Measurements from ENCODE around the gene STK39. TPM values are rescaled to one million over a fixed set of nuclear protein-coding genes. Genes with fewer than 3 reads are reported as not detected.

Gene STK39
- total RNA-seq, 1 experiment from 2014 or later, result 15.9 TPM

DNA sequence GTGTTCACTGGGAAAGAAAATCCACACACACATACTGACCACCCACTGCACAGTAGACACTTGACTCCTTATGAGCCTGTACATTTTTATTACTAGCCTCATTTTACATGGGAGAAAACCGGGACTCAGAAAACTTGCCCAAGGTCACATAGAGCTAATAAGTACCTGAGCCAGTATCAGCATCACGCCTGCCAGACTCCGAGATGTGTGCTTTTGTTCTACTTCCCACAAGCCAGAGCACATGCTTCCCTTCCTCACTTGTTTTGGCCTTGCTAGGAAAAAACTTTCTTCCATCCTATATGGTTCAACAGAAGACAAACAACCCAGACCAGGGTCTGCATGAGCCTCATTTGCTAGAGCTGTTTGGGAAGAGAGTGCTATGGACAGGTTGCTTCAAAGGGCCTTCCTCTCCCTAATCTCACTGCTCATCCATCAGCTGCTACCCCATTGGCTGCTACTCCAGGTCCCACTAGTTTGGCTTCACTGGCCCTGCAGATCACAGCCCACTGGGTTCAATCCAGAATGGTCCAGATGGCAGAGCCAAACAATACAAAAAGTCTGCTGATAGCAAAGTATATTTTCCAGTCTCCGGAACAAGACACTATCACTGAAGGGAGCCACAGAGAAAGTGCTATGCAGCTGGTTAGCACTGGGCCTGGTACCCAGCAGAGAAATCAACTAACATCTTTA, 63.9 kb downstream of the STK39 start:
- intact Hi-C loops (cut with micrococcal nuclease; ENCODE audit: unreplicated experiment), result no loop called here
- H3K9me3 ChIP-seq (ENCODE audit: low read depth, low read length, poor library complexity, severe bottlenecking), result no peaks in the 10 kb centered on the region
- H3K27me3 ChIP-seq (replicated peaks; ENCODE audit: insufficient read depth, low read depth, low read length, poor library complexity), result no peaks in the 10 kb centered on the region
- POLR2A ChIA-PET (ENCODE audit: low non-redundant PET), result no interaction called here
- no peak for DNase-seq (ENCODE audit: low spot score)
- no peak overlapping the region for H3K4me3 ChIP-seq (ENCODE audit: low read depth, low read length, poor library complexity, severe bottlenecking)
- H3K27ac ChIP-seq (ENCODE audit: low read depth, low read length, poor library complexity, severe bottlenecking), result no peak overlapping the region
- no peaks in the 10 kb centered on the region for H3K36me3 ChIP-seq (ENCODE audit: insufficient read depth, low read length, poor library complexity, severe bottlenecking)
- TF ChIP-seq, protein P1, sequence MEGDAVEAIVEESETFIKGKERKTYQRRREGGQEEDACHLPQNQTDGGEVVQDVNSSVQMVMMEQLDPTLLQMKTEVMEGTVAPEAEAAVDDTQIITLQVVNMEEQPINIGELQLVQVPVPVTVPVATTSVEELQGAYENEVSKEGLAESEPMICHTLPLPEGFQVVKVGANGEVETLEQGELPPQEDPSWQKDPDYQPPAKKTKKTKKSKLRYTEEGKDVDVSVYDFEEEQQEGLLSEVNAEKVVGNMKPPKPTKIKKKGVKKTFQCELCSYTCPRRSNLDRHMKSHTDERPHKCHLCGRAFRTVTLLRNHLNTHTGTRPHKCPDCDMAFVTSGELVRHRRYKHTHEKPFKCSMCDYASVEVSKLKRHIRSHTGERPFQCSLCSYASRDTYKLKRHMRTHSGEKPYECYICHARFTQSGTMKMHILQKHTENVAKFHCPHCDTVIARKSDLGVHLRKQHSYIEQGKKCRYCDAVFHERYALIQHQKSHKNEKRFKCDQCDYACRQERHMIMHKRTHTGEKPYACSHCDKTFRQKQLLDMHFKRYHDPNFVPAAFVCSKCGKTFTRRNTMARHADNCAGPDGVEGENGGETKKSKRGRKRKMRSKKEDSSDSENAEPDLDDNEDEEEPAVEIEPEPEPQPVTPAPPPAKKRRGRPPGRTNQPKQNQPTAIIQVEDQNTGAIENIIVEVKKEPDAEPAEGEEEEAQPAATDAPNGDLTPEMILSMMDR (conservative IDR thresholded peaks at IDR 0.05; ENCODE audit: low read depth, low read length), result no peak
- TF ChIP-seq EZH2 (IDR thresholded peaks at IDR 0.05; ENCODE audit: borderline replicate concordance, low read depth, low read length, poor library complexity, severe bottlenecking), result no peak
- BruUV-seq (replicated peaks), result no TSS peak
- H3K4me1 ChIP-seq (ENCODE audit: insufficient read depth, low read length, poor library complexity, severe bottlenecking), result peaks cover 23% of the 10 kb centered on the region
- CTCF ChIA-PET, result no interaction called here

- no TSS peak for BruUV-seq (replicated peaks)
Observed at GRCh38 chr2:168182550-168183249, 64.7 kb downstream of the STK39 start.

DNA sequence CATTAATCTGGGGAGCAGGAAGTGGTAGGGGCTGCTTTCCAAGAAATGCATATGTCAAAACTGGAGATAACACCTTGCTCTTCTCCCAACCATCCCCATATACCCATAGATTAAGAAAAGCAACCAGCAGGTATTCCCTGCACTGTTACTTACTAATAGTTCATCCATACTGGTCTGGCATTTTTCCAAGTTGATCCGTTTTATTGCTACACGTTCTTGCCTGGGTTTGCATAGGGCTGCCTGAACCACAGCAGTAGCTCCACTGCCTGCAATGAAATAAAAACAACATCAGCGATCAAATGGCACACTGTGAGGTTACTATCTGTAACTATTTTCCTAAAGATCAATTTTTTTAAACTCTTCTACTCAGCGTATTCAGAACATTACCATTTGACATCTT, 65.6 kb downstream of the STK39 start:
- no TSS peak for BruUV-seq (replicated peaks)
- no peak overlapping the region for H3K27ac ChIP-seq (ENCODE audit: low read depth, low read length, poor library complexity, severe bottlenecking)
- no peak for DNase-seq (ENCODE audit: low spot score)
- TF ChIP-seq, protein P1 (conservative IDR thresholded peaks at IDR 0.05; ENCODE audit: low read depth, low read length), result no peak
- TF ChIP-seq EZH2 (IDR thresholded peaks at IDR 0.05; ENCODE audit: borderline replicate concordance, low read depth, low read length, poor library complexity, severe bottlenecking), result no peak
- ChIA-PET CTCF (no interaction called here), POLR2A (ENCODE audit: low non-redundant PET) (no interaction called here)
- H3K9me3 ChIP-seq (ENCODE audit: low read depth, low read length, poor library complexity, severe bottlenecking), result no peaks in the 10 kb centered on the region
- no peaks in the 10 kb centered on the region for H3K27me3 ChIP-seq (replicated peaks; ENCODE audit: insufficient read depth, low read depth, low read length, poor library complexity)
- H3K36me3 ChIP-seq (ENCODE audit: insufficient read depth, low read length, poor library complexity, severe bottlenecking), result no peaks in the 10 kb centered on the region
- peaks cover 23% of the 10 kb centered on the region for H3K4me1 ChIP-seq (ENCODE audit: insufficient read depth, low read length, poor library complexity, severe bottlenecking)
- no peak overlapping the region for H3K4me3 ChIP-seq (ENCODE audit: low read depth, low read length, poor library complexity, severe bottlenecking)
- intact Hi-C loops (cut with micrococcal nuclease; ENCODE audit: unreplicated experiment), result no loop called here

More at GRCh38 chr2:168182550-168183249, 64.7 kb downstream of the STK39 start:
- Histone ChIP-seq H3K4me3 (ENCODE audit: low read depth, low read length, poor library complexity, severe bottlenecking) (no peak overlapping the region), H3K27ac (ENCODE audit: low read depth, low read length, poor library complexity, severe bottlenecking) (no peak overlapping the region), H3K27me3 (replicated peaks; ENCODE audit: insufficient read depth, low read depth, low read length, poor library complexity) (no peaks in the 10 kb centered on the region), H3K9me3 (ENCODE audit: low read depth, low read length, poor library complexity, severe bottlenecking) (no peaks in the 10 kb centered on the region), H3K4me1 (ENCODE audit: insufficient read depth, low read length, poor library complexity, severe bottlenecking) (peaks cover 23% of the 10 kb centered on the region), H3K36me3 (ENCODE audit: insufficient read depth, low read length, poor library complexity, severe bottlenecking) (no peaks in the 10 kb centered on the region)
- CTCF ChIA-PET, result no interaction called here
- TF ChIP-seq, protein P1 (conservative IDR thresholded peaks at IDR 0.05; ENCODE audit: low read depth, low read length), result no peak
- no peak for TF ChIP-seq EZH2 (IDR thresholded peaks at IDR 0.05; ENCODE audit: borderline replicate concordance, low read depth, low read length, poor library complexity, severe bottlenecking)
- intact Hi-C loops (cut with micrococcal nuclease; ENCODE audit: unreplicated experiment), result no loop called here
- no peak for DNase-seq (ENCODE audit: low spot score)
- POLR2A ChIA-PET (ENCODE audit: low non-redundant PET), result no interaction called here

All from A673 (cell line).